HG02798 (cell line): Measurements from ENCODE around the gene KLKB1.
"Not testable (repeated sequence)": the region's sequence is repeated elsewhere in the genome, so short reads cannot be mapped to it uniquely, and the experiment has no call there.

ENCODE experiments used
- ATAC-seq: cut with Tn5 transposase; IDR thresholded peaks from one replicate; pipeline ENCODE4 v1.9.1; 2021; ENCODE audit warnings: mild to moderate bottlenecking; ENCODE audit not compliant: unreplicated experiment, poor library complexity

The KLKB1 gene

GRCh38 chr4:186225848-186226247, 1.5 kb upstream of the KLKB1 start:
- ATAC-seq: no peak

GRCh38 chr4:186226521-186227189, 652 bp upstream of the KLKB1 start:
- ATAC-seq: no peak

- no peak for ATAC-seq
Observed at GRCh38 chr4:186227744-186228513, 622 bp downstream of the KLKB1 start.

GRCh38 chr4:186228514-186228894, 1.2 kb downstream of the KLKB1 start:
- ATAC-seq: no peak

GRCh38 chr4:186234367-186234766, 7.1 kb downstream of the KLKB1 start:
- ATAC-seq: no peak

- ATAC-seq: no peak
Observed at GRCh38 chr4:186236126-186236525, 8.8 kb downstream of the KLKB1 start.

- no peak for ATAC-seq
Observed at GRCh38 chr4:186240452-186240847, 13.1 kb downstream of the KLKB1 start.

- ATAC-seq: no peak
Observed at GRCh38 chr4:186240848-186241491, 13.7 kb downstream of the KLKB1 start.

- ATAC-seq: no peak
Observed at GRCh38 chr4:186241616-186242015, 14.3 kb downstream of the KLKB1 start.

- not testable (repeated sequence) for ATAC-seq
Observed at GRCh38 chr4:186242031-186242430, 14.7 kb downstream of the KLKB1 start.

- ATAC-seq: no peak
Observed at GRCh38 chr4:186243331-186243730, 16.0 kb downstream of the KLKB1 start.

- ATAC-seq: no peak
Observed at GRCh38 chr4:186244835-186245234, 17.5 kb downstream of the KLKB1 start.

GRCh38 chr4:186247062-186247752, 19.9 kb downstream of the KLKB1 start:
- not testable (repeated sequence) for ATAC-seq

GRCh38 chr4:186248643-186249042, 21.3 kb downstream of the KLKB1 start:
- ATAC-seq: no peak

- no peak for ATAC-seq
Observed at GRCh38 chr4:186249785-186250754, 22.8 kb downstream of the KLKB1 start.

- no peak for ATAC-seq
Observed at GRCh38 chr4:186250760-186251159, 23.5 kb downstream of the KLKB1 start.

GRCh38 chr4:186255122-186255521, 27.8 kb downstream of the KLKB1 start:
- no peak for ATAC-seq

- ATAC-seq: no peak
Observed at GRCh38 chr4:186258216-186258811, 31.0 kb downstream of the KLKB1 start.

- ATAC-seq: no peak
Observed at GRCh38 chr4:186260117-186260503, 32.8 kb downstream of the KLKB1 start.
